ENCODE data around the gene ZNF629. TPM values are rescaled to one million over a fixed set of nuclear protein-coding genes. Genes with fewer than 3 reads are reported as not detected.

Gene ZNF629
- total RNA-seq, 2 donors from 2014 or later = 21.2 to 22.9 TPM

DNA sequence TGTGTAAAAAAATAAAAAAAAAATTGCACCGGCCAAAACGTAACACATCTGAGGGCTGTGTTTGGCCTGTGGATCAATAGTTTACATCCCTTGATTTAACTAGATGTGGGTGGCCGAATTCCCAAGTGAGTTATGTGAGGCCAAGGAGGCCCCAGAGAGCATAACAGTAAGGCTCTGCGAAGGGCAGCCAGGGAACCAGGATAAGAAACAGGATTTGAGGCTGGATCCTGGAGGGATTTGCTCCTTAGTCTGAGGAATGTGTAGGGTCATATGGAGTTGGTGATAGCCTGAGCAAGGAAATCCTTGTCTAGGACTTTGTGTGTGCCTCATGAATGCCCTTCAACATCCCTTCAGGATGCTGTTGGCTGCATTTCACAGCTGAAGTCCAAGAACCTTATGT lies 36.8 kb downstream of the ZNF629 start:
- TF ChIP-seq, protein P1, sequence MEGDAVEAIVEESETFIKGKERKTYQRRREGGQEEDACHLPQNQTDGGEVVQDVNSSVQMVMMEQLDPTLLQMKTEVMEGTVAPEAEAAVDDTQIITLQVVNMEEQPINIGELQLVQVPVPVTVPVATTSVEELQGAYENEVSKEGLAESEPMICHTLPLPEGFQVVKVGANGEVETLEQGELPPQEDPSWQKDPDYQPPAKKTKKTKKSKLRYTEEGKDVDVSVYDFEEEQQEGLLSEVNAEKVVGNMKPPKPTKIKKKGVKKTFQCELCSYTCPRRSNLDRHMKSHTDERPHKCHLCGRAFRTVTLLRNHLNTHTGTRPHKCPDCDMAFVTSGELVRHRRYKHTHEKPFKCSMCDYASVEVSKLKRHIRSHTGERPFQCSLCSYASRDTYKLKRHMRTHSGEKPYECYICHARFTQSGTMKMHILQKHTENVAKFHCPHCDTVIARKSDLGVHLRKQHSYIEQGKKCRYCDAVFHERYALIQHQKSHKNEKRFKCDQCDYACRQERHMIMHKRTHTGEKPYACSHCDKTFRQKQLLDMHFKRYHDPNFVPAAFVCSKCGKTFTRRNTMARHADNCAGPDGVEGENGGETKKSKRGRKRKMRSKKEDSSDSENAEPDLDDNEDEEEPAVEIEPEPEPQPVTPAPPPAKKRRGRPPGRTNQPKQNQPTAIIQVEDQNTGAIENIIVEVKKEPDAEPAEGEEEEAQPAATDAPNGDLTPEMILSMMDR (IDR thresholded peaks at IDR 0.05) = no peak
- Histone ChIP-seq H3K9me3 (no peaks in the 10 kb centered on the region), H3K36me3 (peaks cover 26% of the 10 kb centered on the region), H3K4me3 (no peak overlapping the region), H3K27ac (no peak overlapping the region), H3K27me3 (no peaks in the 10 kb centered on the region), H3K4me1 (peaks cover 0 to 18% of the 10 kb centered on the region in 2 donors)
- DNase-seq (ENCODE audit: low spot score) = no peak

DNA sequence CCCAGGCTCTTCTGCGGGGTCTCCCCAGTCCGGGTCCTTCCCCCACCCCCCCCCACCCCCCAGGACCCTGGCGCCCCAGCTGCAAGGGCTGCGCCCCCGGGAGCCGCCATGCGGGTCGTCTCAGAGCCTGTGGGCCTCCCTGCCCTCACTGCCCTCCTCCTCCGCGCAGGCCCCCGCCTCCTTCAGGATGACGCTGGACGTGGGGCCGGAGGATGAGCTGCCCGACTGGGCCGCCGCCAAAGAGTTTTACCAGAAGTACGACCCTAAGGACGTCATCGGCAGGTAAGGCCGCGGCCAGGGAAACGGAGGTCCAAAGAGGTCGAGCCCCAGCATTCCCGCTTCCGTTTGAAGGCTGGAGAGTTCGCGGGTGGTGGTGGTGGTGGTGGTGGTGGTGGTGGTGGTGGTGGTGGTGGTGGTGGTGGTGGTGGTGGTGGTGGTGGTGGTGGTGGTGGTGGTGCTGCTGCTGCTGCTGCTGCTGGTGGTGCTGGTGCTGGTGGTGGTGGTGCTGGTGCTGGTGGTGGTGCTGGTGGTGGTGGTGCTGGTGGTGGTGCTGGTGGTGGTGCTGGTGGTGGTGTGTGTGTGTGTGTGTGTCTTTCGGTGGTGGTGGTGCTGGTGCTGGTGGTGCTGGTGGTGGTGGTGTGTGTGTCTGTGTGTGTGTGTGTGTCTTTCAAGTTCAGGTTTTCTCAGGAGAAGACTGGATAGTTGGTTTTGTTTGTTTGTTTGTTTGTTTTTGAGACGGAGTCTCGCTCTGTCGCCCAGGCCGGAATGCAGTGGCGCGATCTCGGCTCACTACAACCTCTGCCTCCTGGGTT lies 38.2 kb downstream of the ZNF629 start:
- peaks cover 0 to 18% of the 10 kb centered on the region in 2 donors for H3K4me1 ChIP-seq
- H3K9me3 ChIP-seq = no peaks in the 10 kb centered on the region
- TF ChIP-seq, protein P1 (IDR thresholded peaks at IDR 0.05) = no peak
- peak overlapping the region; percentile 75 to 81 for H3K27ac ChIP-seq
- peak overlapping the region; percentile 93 to 98 for H3K4me3 ChIP-seq
- H3K36me3 ChIP-seq = peaks cover 30% of the 10 kb centered on the region
- no peaks in the 10 kb centered on the region for H3K27me3 ChIP-seq
- DNase-seq (ENCODE audit: low spot score) = no peak

DNA sequence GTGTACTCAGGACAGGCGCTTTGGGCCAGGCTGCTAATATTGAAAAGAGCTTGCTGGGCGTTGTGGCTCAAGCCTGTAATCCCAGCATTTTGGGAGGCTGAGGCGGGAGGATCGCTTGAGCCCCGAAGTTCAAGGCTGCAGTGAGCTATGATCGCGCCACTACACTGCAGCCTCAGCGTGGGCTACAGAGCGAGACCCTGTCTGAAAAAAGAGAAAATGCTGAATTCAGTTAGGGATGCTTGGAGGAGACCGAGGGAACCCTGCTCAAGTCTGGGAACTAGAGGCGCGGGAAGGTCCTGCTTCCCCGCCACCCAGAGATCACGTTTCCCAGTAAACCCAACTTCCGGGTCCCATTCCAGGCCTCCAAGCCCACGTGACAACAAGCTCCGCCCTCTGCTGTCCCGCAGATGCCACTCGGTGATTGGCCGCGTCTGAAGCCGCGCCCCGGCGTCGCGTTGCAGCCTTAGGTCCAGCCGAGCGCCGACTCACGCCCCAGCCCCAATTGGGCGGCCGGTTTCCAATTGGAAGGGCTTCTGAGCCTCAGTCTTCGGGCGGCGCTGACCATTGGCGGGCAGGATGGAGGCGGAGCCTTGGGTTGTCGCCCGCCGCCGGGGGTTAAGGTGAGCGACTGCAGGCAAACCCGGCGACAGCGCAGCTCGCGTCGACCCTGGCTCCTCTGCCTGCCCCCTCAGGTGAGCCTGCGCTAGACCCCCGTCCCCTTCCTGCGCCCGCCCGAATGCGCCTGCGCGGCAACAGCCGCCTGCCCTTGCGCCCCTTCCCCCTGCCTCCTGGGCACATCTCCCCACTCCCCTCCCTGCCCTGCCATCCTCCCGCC lies 39.0 kb downstream of the ZNF629 start, which contains the start of gene PHKG2:
TSS of gene PHKG2 (plus strand) at position 627 of the 835 bp plus-strand sequence. CDS start 396 bp downstream, outside the sequence.
- DNase-seq (ENCODE audit: low spot score) = peak; percentile 99
- TF ChIP-seq, protein P1 (IDR thresholded peaks at IDR 0.05) = no peak
- H3K4me3 ChIP-seq = peak within 1 kb of the TSS; percentile 93 to 98
- H3K27me3 ChIP-seq = no peaks in the 10 kb centered on the region
- no peaks in the 10 kb centered on the region for H3K9me3 ChIP-seq
- peaks cover 0 to 18% of the 10 kb centered on the region in 2 donors for H3K4me1 ChIP-seq
- peak within 1 kb of the TSS; percentile 75 to 81 for H3K27ac ChIP-seq
- peaks cover 22% of the 10 kb centered on the region for H3K36me3 ChIP-seq

GRCh38 chr16:30747331-30747730 lies 39.7 kb downstream of the ZNF629 start:
- TF ChIP-seq, protein P1 (IDR thresholded peaks at IDR 0.05) = no peak
- Histone ChIP-seq H3K36me3 (peaks cover 22% of the 10 kb centered on the region), H3K9me3 (no peaks in the 10 kb centered on the region), H3K27me3 (no peaks in the 10 kb centered on the region), H3K4me3 (peak overlapping the region in 1 of 2 donors; percentile 98), H3K27ac (peak overlapping the region; percentile 60 to 64), H3K4me1 (peaks cover 0 to 18% of the 10 kb centered on the region in 2 donors)
- no peak for DNase-seq (ENCODE audit: low spot score)

GRCh38 chr16:30746638-30747175 lies 40.3 kb downstream of the ZNF629 start:
- Histone ChIP-seq H3K27me3 (no peaks in the 10 kb centered on the region), H3K4me1 (peaks cover 0 to 24% of the 10 kb centered on the region in 2 donors), H3K4me3 (no peak overlapping the region), H3K27ac (no peak overlapping the region), H3K36me3 (peaks cover 21% of the 10 kb centered on the region), H3K9me3 (no peaks in the 10 kb centered on the region)
- TF ChIP-seq, protein P1 (IDR thresholded peaks at IDR 0.05) = no peak
- DNase-seq (ENCODE audit: low spot score) = no peak

Data from right atrium auricular region (tissue), 2 donors.